ENCODE results near the gene GPR68.
A peak's percentile ranks its signal among the peaks of the same experiment; 100 is the strongest.

The GPR68 gene, protein sequence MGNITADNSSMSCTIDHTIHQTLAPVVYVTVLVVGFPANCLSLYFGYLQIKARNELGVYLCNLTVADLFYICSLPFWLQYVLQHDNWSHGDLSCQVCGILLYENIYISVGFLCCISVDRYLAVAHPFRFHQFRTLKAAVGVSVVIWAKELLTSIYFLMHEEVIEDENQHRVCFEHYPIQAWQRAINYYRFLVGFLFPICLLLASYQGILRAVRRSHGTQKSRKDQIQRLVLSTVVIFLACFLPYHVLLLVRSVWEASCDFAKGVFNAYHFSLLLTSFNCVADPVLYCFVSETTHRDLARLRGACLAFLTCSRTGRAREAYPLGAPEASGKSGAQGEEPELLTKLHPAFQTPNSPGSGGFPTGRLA

DNA sequence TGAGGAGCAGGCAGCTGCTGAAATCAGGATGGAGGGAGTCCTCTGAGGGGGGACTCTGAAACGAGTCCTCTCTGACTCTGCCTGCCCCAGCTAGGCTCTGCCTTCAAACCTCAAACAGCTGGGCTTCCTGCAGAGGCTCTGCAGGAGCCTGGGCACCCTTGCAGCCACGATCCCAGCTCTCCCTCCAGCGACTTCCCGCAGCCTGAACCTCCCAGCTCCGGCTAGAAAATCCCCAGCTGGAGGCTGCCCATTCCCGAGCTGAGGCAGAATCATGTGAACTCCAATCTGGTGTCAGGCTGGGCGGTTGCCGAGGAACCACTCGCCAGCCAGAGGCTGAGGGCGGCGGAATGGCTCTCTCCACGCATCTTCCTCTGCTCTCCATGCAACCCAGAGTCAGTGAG, at the start of gene GPR68:
Gene GPR68, minus strand, starts transcription at position 204 of the 401 bp plus-strand sequence. CDS start 9,654 bp downstream, outside the sequence.
- peak; percentile 38 to 52 for DNase-seq

DNA sequence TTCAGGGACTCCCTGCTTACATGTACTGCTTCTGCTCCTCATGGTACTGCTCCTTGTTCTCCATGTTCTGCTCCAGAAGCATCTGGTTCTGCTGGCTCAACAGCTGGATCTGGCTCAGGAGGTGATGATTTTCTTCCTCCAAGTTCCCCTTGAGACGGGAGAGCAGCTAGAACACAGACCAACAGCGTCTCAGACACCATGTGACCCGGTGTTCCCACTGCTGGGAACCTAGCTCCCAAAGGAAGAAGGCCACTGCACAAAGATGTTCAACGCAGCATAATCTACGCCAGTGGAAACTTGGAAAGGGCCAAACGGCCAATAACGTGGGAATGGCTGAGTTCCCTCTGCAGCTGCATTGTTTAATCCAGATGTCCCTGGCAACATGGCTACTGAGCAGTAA, 49.6 kb upstream of the GPR68 start:
- no peak for DNase-seq

DNA sequence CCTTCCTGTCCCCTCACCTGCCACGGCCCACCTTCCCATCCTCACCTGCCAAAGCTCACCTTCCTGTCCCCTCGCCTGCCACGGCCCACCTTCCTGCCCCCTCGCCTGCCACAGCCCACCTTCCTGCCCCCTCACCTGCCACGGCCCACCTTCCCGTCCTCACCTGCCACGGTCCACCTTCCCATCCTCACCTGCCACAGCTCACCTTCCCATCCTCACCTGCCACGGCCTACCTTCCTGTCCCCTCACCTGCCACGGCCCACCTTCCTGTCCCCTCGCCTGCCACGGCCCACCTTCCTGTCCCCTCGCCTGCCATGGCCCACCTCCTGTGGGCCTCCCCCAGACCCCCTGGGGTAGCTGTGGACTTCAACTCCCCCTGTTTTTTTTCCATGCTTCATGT, 48.8 kb upstream of the GPR68 start:
- DNase-seq, result no peak

DNA sequence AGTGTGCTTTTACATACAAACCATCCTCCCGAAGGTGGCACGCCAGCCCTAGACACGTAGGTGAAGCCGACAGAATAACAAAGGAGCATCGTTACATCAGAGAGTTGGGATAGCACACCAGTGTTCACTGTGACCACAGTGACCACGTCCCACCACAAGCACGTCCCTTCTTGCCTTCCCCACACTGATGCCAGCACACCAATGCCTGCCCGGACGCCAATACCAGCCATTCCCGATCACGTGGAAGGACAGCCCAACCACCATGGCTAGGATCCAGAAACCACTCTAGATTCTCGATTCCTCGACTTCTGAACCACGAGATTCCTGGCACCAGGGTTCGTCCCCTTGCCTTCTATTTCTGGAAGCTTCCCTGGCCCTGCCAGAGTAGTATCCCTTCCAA, 48.0 kb upstream of the GPR68 start:
- DNase-seq, result no peak

DNA sequence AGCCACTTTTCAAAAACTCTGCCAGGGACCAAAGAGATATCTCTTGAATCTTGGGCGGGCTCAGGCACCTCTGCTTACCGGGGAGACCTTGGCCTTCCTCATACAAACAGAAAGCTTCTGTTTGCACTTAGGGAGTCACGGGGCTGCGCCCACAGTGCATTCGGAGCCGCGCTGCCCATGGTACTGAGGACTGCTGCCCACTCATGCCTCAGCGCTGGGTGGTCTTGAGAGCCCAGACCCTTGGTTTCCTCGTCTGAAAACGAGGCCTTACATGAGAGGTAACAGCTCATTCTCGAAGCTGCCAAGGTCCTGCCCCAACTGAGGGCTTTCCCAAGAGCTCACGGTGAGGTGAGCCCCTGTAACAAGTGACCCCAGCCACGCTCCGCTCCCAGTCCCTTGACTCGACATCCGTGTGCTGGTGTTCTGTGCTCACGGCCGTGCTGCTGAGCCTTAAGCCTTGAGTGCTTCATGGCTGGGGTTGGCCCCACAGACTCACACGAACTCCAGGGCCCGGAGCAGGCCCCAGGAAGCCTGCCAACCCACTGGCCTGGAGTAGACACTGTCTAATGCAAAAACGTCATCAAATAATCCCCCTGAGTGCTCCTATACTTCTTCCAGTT, 47.4 kb upstream of the GPR68 start:
- no peak for DNase-seq

DNA sequence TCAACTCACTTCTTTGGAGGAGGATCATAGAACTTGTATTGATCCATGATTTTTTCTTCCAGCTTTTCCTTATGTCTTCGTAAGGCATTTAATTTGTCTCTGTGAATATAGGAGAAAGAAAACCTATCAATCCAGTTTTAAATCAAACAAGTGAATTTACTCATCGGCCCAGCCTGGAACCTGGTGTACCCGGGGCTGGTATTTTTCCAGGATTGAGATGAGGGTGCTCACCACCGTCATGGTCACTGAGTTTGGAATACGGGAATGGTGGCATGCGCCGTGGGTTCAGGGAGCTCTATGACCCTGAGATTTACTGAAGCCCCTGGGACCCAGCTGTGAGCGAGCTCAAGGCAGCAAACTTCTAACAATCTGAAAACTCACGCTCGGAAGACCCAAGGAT, 46.5 kb upstream of the GPR68 start:
- no peak for DNase-seq

DNA sequence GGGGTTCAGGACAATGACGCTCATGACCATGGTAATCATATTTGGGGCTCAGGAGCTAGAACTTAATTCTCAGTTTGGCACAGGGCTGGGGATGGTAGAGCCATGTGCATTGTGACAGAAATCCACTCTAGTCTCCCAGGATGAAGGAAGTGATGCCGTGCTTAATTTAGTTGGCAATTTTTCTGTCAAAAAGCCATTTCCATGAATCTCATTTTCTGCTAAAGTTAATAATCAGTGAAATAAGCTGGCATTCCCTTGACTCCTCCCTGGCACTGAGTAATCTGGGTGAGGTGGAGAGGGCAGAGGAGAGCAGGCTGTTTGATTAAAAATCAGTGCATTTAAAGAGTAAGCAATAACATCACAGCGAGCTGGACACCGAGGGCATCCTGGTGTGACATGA, 45.0 kb upstream of the GPR68 start:
- DNase-seq, result no peak

DNA sequence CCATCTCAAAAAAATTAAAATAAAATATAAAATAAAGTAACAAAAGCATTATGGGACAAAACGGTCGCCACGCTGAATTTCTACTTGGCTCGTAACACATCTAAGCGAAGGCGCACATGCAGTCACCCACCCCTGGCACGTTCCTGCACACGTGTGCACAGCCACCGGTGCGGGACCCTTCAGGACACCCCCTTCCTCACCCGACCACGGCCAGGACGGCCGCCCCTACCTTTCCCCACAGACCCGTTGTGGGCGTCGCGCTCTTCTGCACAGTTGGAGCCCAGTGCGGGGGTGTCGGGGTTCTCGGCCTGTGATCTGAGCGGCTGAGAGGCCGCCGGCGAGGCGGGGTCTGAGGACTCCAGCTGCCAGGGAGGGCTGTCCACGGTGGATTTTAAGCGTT, 44.4 kb upstream of the GPR68 start:
- DNase-seq, result no peak

DNA sequence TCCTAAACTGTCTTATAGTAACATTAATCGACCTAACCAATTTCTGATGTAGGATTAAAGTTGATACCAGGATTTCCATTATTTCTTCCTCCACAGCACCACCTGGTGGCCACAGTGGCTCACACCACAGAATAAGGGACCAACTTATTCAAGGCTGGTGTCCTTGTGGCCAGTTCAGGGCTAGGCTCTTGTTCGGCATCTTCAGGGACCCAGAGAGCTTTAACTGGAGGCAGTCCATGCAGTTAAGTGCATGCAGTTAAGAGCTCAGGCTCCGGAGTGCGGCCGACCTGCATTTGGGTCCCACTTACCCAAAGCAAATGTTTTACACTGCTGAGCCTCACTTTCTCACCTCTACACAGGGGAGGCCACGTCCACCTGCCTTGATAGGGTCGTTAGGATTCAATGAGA, 42.0 kb upstream of the GPR68 start:
- peak; percentile 88 to 90 for DNase-seq

DNA sequence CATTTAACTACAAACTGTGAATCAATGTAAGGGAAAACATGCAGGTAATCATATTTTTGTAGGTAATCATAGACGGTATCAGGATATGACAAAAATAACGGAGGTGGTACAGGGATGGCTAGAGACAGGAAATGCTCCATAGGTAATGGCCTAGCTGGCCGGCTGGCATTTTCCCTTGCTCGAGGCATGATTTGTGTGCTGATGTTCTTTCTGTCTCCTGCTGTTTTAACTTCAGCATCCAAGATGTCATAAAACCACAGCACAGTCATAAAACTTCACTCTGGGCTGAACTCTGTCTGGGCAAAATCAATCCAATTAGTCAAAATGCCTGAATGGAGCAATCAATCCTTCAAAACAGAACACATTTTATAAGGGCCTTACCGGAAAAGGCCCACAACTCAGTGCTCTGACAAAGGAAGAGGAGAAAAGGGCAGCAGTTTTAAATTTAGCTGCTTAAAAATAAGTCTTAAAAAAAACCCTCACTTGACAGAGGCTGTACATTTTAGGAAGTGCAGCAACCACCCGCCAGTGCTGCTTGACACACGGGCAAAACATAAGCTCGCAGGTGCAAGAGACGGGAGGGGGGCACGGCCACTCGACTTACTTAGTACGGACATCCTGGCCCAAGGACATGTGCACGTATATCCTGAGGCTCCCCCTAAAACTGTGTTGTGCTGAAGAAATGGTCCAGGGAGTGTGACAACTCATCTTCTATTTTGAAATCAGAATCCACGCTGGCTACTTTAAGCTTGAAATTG, 40.5 kb upstream of the GPR68 start:
- DNase-seq, result no peak

DNA sequence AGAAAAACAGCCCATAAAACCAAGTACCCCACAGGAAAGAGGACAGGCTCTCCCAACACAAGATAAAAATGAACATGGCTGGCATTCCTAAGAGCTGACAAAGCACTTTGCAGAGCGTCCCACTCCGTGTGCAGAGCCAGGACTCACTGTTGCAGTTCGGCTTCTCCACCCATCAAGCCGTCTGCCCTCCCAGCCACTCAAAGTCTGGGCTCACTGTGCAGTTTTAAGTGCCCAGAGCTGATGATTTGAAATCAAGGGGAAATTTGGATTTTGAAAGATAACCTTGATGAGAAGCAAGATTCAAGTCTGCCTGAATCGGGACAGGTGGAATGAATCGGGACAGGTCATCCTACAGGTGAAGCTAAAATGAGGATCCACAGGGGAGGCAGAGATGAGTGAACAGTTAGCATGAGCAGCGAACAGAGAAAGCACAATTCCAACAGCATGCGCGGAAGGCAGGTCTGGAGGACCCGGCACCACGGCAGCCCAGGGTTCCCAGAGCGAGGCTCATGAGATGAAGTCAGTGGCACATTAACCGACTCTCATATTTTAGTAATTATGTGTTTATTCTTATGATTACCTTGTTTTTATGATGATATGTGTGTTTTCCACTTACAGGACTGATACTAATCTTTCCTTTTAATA, 39.8 kb upstream of the GPR68 start:
- no peak for DNase-seq

DNA sequence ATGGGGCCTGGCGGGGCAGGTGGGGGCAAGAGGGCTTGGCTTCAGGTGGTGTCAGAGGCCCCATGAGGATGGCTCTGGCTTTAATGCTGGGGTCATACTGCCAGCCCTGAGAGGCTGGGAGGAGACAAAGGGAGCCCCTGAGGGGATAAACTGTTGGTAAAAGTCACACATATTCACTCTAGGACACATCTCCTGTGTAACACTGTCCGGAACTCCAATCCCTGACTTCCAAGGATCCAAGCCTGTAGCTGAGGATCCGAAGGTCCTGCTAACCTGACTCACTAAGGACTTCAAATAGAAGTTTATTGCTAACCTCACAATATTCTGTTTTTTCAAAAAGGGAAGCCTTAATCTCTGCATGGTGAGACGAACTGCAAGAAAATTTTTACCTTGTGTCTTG, 39.2 kb upstream of the GPR68 start:
- no peak for DNase-seq

DNA sequence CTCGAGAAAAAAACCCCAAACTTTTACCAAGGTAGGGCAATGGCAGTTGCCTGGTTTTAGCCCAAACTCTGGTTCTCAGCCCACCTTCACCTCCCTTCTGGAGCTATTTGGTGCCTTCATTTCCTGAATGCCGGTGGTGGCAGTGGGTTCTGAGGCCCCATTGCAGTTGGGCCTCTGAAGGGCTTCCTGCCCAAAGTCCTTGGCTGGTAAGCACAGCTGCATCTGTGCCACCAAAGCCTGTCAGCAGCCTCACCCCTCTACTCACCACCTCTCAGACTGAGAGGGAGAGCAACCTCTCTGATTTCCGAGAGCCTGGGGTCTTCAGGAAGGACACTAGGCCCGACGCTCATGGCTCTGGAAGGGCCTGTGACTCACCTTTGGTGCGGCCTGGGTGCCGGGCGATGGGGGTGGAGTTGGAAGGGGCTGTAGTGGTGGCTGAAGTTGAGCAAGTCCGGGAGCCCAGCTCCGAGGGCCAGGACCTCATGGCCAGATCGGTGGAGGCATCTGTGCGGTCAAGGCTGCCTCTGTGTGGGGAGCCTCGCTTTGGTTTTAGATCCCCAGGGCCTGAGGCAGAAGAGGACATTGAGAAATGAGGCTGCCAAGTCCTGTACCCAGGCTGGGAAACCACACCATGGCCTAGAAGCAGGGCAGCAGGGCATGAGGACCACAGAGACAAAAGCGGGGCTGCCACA, 38.6 kb upstream of the GPR68 start:
- DNase-seq, result no peak

DNA sequence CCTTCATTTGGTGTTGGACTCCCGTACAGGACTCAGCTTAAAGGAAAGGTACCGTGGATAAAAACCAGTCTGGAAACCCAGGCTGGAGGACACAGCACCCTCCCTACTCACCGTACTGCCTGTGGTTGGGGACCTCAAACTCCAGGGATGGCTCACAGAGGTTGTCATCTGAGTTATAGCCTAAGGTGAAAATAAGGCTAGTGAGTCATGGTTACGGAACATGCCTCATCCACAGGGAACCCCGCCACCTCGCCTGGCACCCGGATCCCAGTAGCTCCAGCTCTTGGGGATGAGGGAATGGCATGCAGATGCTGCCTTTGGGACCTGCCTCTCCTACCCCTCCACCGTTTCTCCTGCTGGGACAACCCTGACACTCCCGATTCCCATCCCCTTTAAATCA, 36.8 kb upstream of the GPR68 start:
- DNase-seq, result no peak

DNA sequence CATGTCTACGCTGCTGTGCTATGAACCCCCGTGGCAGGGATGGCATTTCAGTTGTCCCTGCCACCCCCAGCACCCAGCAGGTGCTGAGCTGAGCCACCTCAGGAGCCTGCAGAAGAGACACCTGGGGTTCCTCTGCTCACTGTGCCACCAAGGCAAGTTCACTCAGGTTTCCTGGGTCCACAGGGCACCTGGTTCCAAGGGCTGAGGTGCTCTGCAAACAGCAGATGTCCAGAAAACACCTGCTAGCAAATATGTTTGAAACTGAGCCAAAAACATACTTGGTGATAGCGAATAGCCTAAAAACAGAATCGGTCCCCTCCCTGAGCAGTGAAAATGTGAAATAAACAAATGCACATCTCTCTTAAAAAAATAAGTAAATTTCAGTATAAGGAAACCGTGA, 35.6 kb upstream of the GPR68 start:
- DNase-seq, result no peak

DNA sequence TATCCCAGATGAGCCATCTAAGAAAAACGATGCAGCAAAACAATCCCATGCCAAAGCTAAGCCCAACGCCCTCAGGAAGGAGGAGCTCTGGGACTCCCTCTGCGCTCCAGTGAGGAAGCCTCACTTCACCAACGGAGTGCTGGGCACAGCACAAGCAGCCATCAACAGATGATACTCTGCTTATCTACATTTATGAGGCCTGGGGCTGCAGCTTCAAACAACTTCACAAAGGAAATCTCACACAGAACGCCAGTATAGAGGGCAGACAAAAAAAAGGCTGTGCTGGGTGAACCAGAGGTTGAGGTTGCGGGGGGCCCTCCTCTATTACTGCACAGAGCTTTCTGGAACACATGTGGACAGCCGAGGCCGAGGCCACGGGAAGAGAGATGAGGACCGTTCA, 34.9 kb upstream of the GPR68 start:
- DNase-seq, result no peak

DNA sequence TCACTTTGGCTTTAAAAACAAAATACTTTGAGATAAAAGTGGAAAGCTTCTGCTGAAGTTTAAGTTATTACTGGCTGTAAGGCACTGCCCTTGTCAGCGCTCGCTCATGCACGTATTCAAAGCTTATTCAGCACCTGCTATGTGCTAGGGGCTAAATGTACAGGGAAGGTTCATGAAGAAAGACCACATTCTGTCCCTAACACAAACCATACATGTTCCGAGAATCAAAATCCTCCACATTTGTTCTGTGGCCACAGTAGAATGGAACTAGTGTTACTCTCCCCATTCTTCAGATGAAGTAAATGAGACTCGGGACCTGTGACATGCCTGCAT, 33.8 kb upstream of the GPR68 start:
- DNase-seq, result no peak

DNA sequence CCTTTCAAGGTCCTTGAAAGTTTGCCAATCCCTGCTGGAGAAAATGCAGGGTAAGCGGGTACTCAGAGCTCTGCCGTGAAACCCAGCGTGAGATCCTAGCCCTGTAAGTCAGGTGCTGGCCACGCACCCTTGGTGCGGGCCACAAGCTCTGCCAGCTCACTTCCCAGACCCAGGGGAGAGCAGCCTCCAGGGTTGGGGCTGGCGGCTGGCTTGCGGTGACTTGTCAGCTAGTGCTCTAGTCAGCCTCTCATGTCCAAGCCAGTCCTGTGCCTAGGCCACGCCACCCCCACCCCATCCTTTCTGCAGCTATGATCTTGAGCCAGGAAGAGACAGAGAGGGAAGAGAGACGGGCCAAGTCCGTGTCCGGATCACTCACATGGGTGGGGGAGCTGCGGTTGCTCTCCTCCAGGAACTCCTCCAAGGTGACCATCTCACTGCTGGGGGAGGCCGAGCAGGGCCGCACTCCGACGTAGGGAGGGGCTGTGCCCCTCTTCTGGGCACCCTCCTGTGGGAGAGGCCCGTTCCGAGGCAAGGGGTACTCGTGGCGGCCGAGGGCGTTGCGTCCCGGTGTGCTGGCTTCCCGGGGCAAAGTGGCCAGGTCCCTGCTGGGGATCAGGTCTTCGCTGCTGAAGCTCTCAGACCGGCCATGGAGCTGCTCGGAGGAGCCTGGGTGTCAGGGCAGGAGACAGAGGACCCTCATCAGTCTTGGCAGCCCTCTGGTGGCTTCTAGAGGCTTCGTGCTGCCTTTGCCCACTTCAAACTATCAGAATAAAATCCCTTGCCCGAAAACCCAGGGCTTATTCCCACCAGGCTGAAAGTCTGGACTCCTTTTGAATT, 33.3 kb upstream of the GPR68 start:
- no peak for DNase-seq

DNA sequence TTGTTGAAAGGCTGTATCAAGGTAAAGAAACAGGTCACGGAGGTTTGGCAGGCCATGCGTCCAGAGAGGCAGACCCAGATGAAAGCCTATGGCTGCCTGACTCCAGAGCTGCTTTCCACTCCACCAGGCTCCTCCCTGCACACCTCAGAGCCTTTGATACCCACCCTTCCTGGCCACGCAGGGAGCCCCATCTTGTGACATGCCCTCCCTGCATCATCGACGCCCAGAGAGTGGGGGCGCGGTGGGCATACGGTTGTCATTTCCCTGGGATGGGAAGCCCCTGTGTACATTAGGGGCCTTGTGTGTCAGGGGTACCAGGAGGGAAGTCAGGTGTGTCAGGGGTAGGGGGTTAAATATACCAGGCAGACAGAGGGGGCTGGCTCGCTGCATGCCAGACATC, 30.3 kb upstream of the GPR68 start:
- no peak for DNase-seq

DNA sequence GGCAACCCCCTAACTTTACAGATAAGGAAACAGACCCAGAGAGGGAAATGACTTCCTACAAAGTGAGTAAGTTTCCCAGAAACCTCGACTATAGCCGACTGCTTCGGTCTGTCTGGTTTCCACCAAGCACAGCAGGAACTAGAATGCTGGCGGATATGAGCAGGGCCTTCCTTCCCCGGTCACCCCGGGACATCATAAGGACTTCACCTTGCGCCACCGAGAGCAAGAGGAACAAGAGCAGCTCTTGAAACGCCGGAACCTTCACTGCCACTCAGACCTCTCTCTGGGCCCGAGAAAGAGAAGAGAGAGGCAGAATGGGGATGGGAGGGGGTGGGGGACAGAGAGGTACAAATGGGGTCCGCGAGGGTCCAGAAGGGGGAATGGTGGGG, 29.4 kb upstream of the GPR68 start:
- DNase-seq, result no peak

DNA sequence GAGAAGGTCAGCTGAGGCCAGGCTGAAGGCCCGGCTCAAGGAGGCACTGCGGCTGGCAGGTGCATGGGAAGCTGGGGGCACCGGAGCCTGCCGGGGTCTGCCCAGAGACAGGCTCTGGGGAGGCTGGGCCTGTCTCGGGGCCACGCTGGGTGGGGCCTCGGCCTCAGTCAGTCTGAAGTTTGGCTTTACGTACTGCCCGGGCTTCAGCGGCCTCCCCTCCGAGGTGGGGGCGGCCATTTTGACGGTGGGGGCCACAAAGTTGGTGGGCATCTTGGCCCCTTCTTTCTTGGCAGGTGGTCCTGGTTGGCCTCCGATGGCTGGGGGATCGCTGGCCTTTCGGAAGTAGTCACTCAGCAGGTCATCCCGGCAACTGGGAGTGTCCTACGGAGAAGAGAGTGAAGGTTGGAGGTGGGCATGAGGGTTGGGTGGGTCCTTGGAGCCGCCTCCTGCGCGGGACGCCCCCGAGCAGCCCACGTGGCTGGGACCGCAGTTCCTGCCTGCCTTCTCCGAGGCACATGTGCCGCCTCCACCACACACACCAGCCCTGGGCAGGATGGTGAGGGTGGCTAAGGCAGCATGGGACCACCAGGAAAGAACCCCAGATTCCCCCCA, 28.9 kb upstream of the GPR68 start:
- no peak for DNase-seq
